A172 (cell line): Measurements from ENCODE around the gene COL5A1. TPM values are rescaled to one million over a fixed set of nuclear protein-coding genes. Genes with fewer than 3 reads are reported as not detected.

ENCODE experiments used
- DNase-seq: peaks from one replicate; pipeline ENCODE4 v3.0.0-alpha.2; 2015; ENCODE audit warnings: low spot score
- total RNA-seq: library from RNA; depleted of rRNA; stranded (reverse); fragments of >200 nt; shearing (Covaris generic); gene quantifications from 2 replicates; pipeline ENCODE4 v1.2.3, GENCODE V29; 2014

The COL5A1 gene
- total RNA-seq, 1 experiment from 2014 or later = 185 TPM

DNA sequence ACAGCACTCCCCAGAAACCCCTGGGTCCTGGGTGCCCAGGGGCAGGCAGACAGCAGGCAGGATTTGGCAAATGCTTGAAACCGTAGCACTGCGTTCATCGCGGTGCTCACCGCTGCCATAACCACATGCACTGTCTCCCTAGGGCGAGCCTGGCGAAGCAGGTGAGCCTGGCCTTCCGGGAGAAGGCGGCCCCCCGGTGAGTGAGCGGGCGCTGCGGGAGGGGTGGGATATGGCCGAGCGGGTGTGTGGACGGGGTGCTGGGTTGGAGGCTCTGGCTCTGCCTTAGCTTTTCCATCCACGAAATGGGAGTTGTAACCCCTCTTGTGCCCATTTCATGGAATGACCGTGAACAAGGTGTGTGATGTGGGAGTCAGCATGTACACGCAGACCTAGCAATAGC, 172.2 kb downstream of the COL5A1 start:
- no peak for DNase-seq

DNA sequence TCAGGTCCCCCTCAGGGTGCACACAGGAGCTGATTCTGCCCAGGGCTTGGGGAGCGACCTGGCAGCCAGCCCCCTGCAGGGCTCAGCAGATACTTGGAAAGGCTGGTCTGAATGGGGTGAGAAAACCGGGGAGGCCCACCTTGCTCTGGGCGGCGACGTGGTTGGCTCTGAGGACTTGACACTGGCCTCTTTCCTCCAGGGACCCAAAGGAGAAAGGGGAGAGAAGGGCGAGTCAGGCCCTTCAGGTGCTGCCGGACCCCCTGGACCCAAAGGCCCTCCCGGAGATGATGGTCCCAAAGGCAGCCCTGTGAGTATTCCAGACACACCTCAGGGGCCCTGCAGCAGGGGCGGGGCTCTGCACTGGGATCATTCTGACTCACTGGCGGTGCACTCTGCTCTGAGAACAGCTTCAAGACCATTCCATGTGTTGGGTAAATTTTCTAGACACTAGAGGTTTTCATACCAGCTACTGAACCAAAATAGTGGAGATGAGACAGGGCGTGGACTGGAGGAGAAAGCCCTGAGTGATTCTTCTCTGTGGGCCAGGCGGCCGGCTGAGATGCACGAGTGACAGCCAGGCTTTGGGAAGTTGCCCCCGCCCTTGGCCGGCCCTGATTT, 173.1 kb downstream of the COL5A1 start:
- DNase-seq = peak; percentile 35

DNA sequence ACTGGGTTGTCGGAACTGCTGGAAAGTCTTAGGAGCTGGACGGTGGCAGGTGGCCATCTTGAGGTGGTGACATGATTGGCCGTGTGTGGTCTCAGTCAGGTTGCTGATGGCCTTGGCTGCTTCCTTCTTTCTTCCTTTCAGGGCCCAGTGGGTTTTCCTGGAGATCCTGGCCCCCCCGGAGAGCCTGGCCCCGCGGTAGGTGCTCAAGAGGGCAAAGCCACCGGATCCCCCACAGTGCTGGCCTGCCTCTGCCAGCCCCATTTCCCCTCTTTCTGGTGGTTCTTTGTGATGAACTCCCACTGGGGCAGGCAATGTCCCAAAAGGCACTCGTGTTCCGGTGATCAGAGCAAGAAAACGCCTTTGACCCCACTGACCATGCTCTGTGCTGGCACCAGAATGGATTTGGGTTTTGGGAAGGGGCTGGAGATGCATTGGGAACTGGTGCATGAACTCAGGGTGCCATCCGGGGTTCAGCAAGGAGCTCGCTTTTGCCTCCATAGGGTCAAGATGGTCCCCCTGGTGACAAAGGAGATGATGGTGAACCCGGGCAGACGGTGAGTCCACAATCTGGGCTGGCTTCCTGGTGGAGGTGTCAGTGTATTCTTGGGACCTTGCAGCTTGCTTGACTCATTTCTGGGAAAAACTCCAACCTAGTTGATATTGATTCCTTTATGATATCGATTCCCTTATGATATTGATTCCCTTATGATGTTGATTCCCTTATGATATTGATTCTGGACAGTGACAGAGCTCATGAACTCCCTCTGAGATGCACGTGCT, 174.0 kb downstream of the COL5A1 start:
- DNase-seq = no peak

DNA sequence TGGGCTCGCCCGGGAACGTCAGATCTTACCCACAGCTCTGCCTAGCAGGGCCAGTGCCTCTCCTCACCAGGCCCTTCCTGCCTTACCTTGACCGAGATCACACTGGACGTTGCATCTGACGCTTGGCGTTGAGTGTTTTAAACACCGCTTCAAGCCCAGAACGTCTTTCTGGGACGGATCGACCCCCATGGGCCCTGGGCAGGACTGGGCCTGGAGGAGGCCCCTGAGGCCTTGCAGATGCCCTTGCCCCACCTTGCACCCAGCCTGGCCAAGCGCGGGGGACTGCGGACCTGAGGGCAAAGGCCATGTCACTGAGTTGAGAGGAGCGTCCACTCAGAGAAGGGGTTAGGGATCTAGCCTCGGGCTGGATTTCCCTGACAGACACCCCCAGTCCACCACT, 174.7 kb downstream of the COL5A1 start:
- DNase-seq = no peak

DNA sequence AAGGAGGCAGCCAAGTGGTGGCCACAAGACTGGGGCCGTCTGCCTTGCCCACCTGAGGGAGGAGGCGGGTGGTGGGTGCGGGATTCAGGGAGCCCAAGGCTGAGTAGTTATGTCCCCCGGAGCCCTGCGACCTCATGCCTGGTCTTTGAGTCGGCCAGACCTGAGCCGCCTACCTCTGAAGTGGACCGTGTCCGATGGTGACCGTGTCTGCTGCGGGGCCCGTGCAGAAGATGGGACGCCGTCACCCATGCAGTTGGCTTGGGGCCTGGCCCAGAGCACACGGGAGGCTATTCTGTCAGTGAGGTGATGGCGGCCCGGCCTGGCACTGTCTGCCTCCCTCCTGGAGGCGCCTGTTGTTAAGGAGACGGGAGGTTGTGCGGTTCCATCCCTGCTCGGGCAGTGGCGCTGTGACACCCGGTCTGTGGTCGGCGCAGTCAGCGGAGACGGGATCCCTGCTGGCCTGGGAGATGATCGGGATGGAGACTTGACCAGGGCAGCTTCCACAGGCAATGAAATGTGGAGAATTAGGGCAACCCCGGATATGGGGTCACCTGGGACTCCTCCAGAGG, 176.5 kb downstream of the COL5A1 start:
- DNase-seq = no peak

DNA sequence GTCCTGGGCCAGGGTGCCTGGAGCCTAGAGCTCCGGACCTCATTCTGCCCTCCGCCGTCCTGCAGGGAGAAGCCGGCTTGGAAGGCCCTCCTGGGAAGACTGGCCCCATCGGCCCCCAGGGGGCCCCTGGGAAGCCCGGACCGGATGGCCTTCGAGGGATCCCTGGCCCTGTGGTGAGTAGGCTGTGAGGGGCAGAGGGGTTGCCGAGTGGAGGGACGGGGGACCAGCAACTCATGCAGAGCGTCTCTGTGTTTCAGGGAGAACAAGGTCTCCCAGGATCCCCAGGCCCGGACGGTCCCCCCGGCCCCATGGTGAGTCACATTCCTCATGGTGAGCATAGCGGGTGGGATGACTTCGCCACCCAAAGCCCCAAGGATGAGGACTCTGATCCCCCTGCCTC, 177.0 kb downstream of the COL5A1 start:
- DNase-seq = no peak

DNA sequence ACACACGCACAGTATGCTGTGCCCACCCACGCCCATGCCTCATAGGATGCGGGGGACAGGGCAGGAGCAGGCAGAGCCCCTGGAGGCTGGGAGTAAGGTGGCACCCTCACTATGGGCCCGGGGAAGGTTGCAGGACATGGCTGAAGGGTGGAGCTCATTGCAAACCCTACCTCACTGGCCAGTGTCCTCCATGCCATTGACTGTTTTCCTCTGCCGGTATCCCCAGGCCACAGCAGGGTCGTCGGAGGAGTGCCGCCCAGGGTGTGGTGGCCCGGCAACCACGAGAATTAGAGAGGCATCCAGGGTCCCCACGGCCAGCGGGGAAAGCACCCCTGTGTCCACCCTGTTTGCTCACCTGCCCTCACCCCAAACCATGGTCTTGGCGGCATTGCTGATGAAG, 179.3 kb downstream of the COL5A1 start:
- DNase-seq = no peak

DNA sequence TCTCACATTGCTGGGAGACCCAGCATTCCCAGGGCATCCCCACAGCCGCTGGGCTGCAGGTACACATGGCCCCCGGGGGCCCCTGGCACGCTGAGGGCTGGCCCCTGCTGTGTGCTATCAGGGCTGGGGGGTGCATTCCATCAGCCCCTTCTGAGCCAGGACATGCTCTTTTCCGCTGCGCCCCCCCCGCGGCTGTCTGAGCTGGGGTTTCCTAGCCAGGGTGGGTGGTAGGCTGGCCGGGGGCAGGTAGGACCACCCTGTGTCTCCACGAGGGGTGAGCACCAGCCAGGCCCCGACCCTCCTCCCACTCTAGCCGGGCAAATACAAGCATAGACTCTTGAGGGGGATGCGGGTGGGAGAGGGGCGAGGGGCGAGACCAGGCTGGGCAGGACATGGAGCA, 180.9 kb downstream of the COL5A1 start:
- no peak for DNase-seq

DNA sequence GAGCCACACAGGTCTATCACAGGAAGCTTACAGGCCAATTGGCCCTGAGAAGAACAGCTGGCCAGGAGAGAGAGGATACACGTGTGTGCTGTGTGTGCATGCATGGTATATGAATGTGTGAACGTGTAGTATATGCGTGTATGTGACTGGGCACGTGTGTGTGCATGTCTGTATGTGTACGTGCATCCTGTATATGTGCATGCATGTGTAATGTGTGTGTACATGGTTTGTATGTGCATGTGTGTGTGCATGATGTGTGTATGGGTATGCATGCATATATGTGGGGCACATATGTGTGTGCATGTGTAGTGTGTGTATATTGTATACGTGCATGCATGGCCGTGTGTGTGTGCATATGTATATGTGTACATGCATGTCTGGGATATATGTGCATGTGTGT, 182.0 kb downstream of the COL5A1 start:
- no peak for DNase-seq

DNA sequence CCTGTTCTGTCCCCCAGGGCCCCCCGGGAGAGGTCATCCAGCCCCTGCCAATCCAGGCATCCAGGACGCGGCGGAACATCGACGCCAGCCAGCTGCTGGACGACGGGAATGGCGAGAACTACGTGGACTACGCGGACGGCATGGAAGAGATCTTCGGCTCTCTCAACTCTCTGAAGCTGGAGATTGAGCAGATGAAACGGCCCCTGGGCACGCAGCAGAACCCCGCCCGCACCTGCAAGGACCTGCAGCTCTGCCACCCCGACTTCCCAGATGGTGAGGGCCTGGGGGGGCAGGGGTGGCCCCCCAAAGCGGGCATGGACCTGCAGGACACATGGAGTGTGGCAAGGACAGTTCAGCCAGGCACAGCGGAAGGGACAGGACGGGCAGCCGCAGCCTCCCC, 183.0 kb downstream of the COL5A1 start:
- DNase-seq = no peak

DNA sequence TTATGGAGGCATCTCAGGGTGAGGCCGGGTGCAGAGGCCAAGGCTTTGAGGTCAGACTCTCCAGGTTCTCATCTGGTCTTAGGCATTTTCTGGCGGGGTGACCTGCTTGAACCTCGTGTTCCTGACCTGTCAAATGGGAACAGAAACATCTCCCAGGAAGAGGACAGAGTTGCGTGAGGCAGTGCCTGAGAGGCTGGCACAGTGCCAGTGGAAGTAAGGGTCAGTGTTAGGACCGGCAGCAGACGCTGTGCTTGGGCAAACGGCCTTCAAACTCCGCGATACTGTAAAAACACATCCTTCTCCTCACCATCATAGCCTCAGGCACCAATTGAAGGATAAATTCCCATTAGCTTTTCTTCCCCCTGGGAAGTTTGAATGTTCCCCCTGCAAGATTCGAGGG, 183.4 kb downstream of the COL5A1 start:
- DNase-seq = no peak

DNA sequence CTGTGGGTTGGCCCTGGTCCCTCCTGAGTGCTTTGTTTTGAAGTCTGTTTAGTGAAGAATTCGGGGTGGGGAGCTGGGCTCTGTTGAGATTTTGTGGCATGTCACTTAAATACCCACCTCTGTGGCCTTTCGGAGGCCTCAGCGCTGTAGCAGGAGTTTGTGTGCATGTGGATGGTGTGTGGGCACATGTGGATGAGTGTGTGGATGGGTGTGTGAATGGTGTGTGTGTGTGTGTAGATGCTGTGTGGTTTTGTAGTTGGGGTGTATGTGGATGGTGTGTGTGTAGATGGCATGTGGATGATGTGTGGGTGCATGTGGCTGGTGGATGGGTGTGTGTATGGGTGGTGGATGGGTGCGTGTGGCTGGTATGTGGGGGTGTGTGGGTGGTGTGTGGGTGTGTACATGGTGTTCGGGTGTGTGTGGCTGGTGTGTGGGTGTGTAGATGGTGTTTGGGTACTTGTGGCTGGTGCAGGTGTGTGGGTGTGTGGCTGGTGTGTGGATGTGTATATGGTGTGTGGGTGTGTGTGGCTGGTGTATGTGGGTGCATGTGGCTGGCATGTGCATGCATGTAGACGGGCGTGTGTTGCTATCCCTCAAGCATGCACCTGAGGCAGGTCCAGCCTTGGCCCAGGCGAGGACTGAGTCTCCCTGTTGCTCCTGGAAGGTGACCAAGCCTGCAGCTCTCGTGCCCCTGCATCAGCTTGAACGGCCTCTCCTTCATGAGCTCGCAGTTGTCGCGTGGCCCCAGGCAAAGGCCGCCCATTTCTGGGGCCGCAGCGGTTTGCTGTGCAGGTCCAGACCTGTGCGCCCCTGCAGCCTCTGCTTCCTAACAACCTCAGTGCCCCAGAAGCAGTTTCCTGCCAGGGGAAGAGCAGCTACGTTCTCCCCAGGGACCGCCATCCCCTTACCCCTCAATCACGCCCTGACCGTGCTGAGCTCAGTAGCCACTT, 185.0 kb downstream of the COL5A1 start:
- no peak for DNase-seq

DNA sequence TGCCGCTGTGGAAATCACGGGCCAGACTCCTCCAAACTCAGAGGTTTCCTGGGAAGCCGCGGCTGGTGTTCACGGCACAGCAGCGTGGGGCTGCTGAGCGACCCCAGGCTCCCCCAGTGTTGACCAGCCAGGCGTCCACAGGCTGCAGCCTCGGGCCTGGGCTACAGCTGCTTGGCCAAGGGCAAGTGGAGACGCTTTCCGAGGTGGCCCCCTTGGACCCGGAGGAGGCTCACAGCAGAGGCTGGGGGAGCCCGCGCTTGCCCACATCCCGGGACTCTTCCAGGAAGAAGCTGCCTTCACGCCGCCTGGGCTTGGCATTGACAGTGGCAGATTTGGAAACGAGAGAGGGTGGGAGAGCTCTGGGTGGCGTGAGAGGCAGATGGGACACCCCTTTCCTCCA, 186.0 kb downstream of the COL5A1 start:
- DNase-seq = no peak

DNA sequence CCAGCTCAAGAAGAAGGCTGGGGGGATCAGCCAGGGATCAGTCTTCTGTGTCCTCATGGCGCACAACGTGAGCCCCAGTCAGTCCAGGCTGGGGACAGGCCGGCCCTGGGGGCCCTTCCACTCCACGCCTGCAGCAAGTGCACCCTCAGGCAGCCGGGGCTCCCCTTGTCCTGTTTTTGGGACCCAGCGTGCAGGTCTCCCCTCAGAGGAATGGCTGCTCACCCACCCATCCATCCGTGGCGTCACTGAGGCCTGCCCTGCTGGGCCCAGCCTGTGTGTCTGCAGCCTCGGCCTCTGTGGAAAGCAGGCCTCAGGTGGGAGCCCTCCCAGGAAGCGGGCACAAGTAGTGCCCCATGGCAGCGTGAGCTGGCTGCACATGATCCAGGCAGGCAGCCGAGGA, 186.4 kb downstream of the COL5A1 start:
- no peak for DNase-seq

DNA sequence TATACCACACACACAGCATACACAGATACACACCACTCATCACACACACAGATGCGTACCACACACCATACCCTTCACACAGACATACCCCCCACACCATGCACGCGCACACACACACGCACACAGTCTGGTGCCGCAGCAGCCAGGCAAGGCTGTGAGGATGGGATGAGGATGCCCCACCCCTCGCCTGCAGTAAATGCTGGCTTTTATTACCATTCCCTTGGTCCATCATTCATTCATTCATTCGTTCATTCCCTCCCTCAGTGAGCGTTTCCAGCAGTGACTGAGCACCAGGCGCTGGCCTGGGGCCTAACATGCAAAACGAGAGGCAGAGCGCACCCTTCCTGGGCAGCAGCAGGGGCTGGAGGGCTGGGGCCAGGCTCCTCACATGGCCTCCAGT, 187.3 kb downstream of the COL5A1 start:
- DNase-seq = no peak

DNA sequence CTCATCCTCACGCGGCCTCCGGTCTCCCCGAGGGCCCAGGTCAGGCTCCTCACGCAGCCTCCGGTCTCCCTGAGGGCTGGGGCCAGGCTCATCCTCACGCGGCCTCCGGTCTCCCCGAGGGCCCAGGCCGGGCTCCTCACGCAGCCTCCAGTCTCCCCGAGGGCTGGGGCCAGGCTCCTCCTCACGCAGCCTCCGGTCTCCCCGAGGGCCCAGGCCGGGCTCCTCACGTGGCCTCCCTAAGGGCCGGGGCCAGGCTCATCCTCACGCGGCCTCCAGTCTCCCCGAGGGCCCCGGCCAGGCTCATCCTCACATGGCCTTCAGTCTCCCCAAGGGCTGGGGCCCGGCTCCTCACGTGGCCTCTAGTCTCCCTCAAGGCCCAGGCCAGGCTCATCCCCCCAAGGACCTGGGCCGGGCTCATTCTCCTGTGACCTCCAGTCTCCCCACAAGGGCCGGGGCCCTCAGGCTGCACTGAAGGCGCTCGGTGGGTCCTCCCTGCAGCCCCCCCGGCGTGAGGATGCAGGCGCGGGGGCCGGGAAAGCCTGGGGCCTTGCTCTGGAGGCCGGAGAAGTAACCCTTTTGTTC, 187.8 kb downstream of the COL5A1 start:
- DNase-seq = no peak

DNA sequence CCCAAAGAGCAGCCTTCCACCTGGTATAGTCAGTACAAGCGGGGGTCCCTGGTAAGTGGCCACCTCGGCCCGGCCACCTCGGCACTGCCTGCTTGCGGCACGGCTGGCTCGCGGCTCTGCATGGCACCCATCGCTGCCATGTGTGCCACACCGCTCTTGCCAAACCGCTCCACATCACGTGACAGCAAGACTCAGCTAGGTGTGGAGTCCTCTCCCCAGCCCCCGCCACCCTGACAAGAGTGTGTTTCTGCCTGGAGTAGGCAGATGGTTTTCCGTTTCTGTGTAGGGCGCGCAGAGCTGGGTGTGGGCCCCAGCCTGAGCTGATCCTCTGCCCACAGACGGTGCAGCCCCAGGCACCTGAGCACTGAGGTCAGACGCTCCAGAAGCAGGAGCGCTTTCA, 188.5 kb downstream of the COL5A1 start:
- DNase-seq = no peak

DNA sequence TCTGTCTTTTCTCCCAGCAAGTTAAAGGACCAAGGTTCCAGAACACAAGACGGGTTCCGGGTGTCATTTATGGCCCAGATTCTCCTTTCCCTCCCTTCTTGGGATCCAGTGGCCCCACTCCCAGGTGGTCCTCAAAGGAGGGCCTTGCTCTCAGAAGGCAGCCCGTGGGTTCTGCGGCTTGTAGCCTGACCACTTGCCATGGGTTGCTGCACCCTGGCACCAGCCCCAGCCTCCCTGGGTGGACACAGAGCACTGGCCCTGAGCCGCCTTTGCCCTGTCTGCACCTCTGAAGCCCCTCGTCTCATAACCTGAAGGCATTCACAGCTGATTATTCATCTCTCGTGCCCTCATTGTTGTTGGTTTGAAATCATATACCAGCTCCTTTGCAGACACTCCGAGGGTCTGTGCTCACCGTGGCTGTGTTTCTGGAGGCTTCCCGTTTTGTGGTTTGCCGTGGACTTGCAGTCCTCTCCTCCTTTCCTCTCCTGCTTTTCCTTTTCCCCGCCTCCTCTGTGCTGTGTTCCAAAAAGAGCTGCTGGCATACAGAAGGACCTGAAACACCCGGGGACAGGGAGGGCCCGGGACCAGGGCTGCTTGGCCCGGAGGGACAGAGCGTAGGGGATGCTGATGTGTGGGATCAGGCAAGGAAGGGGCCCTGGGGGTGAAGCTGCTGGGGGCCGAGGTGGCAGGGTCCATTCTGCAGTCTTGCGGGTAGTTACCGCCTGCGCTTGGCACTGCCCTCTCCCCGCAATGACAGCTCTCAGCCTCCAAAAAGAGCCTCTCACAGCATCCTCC, 189.5 kb downstream of the COL5A1 start:
- no peak for DNase-seq

DNA sequence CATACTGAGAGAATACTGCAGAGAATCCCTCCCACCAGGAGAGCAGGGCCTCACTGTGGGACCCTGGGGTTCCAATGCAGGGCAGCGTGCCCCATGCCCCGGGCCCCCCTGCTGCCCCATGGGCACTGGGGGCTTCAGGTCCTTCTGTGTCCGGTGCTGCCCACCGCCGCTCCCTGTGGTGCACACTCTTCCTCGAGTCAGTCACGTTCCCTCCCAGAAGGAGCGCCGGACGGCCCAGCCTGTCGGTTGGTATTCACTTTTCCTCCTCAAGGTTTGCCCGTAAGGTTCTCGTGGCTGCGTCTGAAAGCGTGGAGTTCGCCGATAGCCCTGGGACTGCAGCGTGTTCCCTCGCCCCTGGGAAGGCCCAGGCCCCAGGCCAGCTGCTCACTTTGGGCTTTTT, 190.9 kb downstream of the COL5A1 start:
- DNase-seq = no peak

DNA sequence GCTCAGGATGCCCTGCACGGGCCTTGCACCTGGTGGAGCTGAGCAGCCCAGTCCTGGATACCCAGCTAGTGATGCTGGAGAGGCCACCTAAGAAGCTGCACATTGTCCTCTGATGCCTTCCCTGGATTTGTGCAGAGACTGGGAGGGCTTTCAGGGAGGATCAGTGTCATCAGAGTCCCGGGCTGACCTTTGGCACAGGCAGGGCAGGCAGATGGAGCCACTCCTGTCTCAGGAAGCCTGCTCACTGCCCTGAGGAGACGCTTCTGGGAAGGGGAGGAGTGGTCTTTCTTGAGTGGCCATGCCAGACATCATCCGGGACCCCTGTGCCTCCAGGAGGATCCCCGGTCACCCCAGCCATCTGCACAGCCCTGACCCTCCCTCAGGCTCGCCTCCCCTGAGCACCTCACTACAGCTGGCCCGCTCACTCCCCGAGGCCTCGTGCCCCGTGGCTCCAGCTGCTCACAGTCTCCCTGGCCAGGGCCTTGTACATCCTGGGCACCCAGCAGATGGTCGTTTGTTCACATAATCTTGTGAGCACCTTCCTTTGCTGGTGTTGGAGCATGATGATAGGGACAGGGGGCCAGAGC, 191.8 kb downstream of the COL5A1 start:
- DNase-seq = no peak
